Measurements from ENCODE around the gene SUN1.
"Not testable (repeated sequence)": the region's sequence is repeated elsewhere in the genome, so short reads cannot be mapped to it uniquely, and the experiment has no call there.

Gene SUN1

DNA sequence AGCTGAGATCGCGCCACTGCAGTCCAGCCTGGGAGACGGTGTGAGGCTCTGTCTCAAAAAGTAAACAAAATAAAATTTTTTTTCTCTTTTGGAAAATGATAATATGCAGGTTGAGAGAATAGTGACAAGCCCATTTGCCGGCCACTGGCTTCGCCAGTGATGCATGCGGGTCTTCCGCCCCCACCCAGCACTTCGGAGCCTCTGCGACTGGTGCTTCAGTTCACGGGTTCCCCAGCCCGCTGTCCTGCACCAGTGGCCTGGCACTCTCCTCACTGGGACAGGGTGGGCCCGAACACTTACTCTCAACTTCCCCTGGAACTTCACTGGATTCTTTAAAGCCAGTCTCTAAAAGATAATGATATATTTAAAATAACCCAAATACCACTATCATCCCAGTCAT is 2.7 kb downstream of the SUN1 start:
- DNase-seq (ENCODE audit: low read depth in 2 of 2) = no peak

DNA sequence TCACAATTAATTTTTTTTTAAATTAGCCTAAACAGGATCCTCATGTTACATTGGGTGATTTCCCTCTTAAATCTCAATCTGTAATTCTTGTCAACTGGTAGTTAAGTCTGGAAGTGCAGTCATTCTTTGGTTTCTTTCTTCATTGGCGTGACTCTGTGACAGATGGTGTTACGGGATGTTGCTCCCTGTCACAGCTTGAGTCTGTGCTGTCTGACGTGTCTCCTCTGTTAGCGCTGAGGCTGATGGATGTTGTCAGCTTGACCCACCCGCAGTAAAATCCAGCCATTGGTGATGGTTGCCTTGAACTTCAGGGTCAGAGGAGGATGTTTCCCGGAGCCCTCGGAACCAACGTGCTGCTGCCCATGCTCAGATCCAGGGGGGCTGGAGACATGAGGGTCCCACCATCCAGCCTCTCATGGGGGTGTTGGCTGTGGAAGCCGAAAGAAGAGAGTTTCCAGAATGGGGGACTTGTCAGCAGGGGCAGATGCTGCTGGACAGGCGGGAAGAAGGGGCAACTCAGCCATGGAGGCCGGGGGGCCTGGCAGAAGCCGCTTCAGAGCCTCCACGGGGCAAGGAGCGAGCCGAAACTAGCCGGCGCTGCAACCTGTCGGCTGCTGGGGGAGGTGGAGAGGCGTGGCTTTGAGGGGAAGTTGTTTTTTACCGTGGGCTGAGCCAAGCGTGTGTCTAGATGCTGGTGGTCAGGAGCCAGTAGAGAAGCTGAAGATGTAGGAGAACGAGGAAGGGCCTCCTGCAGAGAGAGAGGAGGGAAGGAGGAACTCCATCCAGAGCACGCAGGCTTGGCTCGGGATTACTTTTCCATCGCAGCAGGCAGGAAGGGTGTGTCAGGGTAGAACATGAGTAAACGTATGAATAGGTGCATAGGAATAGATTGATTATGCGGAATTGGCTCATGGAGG is 3.5 kb downstream of the SUN1 start:
- no peak for DNase-seq (ENCODE audit: low read depth in 2 of 2)

DNA sequence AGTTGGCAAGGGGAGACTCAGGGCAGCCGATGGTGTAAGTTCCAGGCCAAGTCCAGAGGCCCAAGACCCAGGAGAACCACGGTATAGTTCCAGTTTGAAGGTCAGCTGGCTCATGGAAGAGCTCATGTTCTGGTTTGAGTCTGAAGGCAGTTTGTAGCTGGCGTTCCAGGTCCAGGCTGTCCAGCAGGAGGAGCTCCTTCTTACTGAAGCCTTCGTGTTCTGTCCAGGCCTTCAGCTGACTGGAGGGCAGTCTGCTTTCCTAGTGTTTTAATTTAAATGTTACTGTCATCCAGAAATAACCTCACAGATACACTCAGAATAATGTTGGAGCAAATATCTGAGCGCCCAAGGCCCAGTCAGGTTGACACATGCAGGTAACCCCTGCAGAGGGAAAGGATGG is 4.2 kb downstream of the SUN1 start:
- no peak for DNase-seq (ENCODE audit: low read depth in 2 of 2)

GRCh38 chr7:837001-837400 is 4.7 kb downstream of the SUN1 start:
- DNase-seq (ENCODE audit: low read depth in 2 of 2) = no peak

DNA sequence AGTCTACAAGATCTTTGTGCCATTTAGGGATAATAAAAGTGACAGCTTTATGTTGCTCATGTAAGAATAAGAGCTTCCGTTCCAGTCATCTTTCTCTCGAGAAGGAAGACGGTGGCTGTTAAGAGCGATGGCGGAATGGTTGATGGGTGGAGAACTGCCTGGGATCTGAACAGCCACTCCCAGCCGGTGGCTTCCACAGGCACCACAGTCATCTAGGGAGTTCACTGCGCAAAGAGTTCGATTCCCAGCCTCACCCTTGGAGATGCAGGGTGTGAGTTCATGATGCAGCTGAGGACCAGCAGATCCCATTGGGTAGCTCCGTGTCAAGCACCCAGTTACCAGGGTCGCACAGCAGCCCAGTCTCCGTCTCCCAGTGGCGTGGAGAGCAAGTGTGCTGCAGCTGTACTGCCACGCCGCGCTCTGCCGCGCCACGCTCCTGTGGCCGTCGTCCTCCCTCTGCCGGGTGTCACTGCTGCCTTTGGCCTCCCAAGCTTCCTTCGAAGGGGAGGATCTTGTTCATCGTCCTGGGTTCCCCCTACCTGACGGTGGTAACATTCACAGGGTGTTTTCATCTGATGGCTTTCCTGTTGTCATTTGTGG is 7.8 kb downstream of the SUN1 start:
- DNase-seq (ENCODE audit: low read depth in 2 of 2) = no peak

GRCh38 chr7:841943-842342 is 9.7 kb downstream of the SUN1 start:
- DNase-seq (ENCODE audit: low read depth in 2 of 2) = no peak

DNA sequence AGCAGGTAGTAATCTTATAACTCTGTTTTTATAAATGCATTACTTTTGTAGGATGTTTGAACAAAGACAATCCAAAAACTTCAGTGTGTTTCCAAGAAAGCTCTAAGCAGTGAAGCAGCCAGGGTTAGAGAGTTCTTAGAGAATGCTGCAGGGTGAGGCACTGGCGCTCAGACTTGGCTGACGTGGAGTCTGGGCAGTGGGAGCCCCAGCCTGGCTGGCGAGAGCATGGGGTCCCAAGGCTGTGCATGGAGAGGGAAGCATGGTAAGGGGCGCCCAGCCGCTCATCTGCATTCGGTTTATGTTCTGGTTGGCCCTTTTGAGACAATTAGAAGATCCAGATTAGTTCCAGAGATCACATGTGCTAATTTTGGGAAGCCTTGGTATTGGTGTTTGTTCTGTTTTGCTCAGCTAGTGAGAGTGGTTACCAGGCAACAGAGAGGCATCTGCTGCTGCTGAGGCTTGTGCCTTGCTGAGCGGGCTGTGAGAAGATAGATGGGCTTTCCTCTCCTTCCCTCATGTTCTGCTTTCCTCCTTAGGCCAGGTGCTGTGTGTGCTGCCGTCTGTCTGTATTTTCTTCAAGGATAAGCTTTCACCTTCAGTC is 10.3 kb downstream of the SUN1 start:
- DNase-seq (ENCODE audit: low read depth in 2 of 2) = no peak

DNA sequence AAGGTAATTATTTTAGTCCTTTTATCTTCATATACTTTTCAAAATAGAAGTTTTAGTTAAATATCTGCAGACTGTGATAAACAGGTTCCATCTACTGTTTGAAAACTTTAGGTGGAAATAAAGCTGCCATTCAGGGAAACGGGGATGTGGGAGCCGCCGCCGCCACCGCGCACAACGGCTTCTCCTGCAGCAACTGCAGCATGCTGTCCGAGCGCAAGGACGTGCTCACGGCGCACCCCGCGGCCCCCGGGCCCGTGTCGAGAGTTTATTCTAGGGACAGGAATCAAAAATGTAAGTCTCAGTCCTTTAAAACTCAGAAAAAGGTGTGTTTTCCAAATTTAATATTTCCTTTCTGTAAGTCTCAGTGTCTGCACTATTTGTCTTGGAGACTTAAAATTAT is 11.0 kb downstream of the SUN1 start:
- no peak for DNase-seq (ENCODE audit: low read depth in 2 of 2)

GRCh38 chr7:844043-844442 is 11.8 kb downstream of the SUN1 start:
- DNase-seq (ENCODE audit: low read depth in 2 of 2) = no peak

DNA sequence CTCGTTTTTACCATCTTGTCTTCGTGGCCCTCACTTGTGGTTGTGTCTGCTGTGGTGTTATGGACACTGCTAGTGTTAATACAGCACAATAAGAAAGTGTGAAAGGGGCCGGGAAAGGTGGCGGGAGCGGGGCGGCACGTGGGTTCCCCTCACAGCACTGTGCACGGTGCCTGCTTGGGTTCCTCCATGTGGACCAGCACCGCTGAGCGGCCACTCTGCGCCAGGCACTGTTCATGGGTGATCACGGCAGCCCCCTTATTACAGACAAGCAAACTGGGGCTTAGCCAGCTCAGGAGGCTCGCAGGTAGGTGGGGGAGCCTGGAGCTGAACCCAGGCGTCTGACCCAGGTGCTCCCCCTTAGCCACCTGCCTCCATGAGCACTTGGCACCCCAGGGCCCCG is 12.2 kb downstream of the SUN1 start:
- DNase-seq (ENCODE audit: low read depth in 2 of 2) = no peak

- no peak for DNase-seq (ENCODE audit: low read depth in 2 of 2)
These were observed 12.8 kb downstream of the SUN1 start for GRCh38 chr7:845091-845490.

GRCh38 chr7:845731-846130 is 13.5 kb downstream of the SUN1 start:
- no peak for DNase-seq (ENCODE audit: low read depth in 2 of 2)

DNA sequence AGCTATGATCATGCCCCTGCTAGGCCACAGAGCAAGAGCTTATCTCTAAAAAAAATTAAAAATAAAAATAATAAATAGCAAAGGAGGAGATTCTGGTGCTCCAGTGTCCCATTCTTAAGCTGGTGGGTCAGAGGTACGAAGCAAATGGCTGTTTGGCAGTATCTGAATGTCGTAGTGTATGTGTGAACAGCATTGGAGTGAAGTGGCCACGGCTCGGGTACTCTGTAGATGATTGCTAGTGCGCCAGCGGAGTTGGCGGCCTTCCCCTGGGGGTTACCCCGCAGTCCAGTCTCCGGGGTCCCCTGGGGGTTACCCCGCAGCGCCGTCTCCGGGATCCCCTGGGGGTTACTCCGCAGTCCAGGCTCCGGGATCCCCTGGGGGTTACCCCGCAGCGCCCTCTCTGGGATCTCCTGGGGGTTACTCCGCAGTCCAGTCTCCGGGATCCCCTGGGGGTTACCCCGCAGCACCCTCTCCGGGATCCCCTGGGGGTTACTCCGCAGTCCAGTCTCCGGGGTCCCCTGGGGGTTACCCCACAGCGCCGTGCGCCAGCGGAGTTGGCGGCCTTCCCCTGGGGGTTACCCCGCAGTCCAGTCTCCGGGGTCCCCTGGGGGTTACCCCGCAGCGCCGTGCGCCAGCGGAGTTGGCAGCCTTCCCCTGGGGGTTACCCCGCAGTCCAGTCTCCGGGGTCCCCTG is 14.8 kb downstream of the SUN1 start:
- not testable (repeated sequence) for DNase-seq (ENCODE audit: low read depth in 2 of 2)

DNA sequence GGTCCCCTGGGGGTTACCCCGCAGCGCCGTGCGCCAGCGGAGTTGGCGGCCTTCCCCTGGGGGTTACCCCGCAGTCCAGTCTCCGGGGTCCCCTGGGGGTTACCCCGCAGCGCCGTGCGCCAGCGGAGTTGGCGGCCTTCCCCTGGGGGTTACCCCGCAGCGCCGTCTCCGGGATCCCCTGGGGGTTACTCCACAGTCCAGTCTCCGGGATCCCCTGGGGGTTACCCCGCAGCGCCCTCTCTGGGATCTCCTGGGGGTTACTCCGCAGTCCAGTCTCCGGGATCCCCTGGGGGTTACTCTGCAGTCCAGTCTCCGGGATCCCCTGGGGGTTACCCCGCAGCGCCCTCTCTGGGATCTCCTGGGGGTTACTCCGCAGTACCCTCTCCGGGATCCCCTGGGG is 15.5 kb downstream of the SUN1 start:
- DNase-seq (ENCODE audit: low read depth in 2 of 2) = not testable (repeated sequence)

DNA sequence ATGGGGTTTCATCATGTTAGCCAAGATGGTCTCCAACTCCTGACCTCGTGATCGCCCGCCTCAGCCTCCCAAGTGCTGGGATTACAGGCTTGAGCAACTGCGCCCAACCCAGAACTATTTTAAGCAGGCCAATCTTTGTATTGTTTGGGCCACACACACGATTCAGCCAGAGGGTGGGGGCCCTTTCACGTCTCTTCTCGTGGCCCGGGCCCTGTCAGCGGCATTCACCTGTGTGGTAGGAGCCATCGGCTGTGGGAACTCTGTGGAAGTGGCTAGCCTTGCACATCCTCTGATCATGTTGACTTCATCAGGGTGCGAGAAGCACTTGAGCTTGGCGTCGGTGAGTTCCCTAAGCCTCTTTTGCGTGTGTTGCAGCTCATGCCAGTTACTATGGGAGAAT is 16.9 kb downstream of the SUN1 start:
- DNase-seq (ENCODE audit: low read depth in 2 of 2) = no peak

GRCh38 chr7:849781-850180 is 17.5 kb downstream of the SUN1 start:
- no peak for DNase-seq (ENCODE audit: low read depth in 2 of 2)

- no peak for DNase-seq (ENCODE audit: low read depth in 2 of 2)
These were observed 18.9 kb downstream of the SUN1 start for GRCh38 chr7:851204-851603.

GRCh38 chr7:853366-854117 is 21.3 kb downstream of the SUN1 start:
- no peak for DNase-seq (ENCODE audit: low read depth in 2 of 2)

DNA sequence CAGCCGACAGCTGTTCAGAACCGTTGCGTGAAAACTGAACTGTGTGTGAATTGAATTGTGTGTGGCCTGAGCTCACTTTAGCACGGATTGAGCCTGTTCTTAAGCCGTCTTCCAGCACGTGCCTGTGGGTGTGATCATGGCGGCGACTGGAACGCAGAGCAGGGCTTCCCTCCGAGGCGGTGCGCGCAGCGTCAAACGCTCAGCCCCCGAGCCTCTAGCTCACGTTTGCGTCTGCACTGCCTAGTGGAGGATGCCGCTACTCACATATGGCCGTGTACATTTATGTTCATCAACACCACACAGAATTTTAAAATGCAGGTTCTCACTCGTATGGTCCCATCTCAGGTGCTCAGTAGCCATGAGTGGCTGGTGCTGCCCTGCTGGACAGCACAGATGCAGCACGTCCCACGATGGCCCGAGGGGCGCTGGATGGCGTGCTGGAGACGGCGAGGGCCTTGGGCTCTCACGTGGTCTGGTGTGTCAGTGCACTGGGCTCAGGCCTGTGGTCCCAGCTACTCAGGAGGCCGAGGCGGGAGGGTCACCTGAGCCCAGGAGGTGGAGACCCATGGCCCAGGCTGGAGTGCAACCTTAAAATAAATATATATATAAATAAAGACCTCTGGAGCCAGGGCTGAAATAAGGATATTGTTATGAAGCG is 22.0 kb downstream of the SUN1 start:
- DNase-seq (ENCODE audit: low read depth in 2 of 2) = no peak

DNA sequence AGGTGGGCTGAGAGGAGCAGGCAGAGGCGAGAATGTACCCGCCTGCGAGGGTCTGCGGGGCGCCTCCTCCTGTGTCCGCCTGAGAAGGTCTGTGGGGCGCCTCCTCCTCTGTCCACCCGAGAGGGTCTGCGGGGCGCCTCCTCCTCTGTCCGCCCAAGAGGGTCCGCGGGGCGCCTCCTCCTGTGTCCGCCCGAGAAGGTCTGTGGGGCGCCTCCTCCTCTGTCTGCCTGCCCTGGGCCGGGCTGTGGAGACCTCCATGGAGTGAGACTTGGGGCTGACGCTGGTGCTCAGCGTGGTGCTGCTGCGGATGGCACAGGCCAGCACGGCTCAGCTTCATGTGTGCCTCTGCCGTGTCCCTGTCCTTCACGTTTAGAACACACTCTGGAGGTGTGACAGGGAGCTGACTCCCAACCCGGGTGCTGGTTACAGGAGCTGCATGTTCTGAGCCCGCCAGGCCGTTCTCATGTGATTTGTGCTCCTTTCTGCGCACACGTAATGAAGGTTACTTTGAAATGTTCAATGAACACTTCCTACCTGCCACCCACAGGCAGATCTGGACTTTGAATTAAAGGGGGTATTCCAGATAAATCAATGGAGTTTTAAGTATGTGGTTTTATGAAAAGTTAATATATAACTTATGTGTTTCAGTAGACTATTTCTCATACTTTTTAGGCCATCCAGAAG is 23.6 kb downstream of the SUN1 start:
- DNase-seq (ENCODE audit: low read depth in 2 of 2) = no peak
